OCI-LY3 (cell line): ENCODE measurements around the gene TAF11L10.
"Not testable (repeated sequence)": the region's sequence is repeated elsewhere in the genome, so short reads cannot be mapped to it uniquely, and the experiment has no call there.

Experiments used
- CTCF ChIP-seq: fragments of 200-600, 300-600 bp; sonication (generic); IDR thresholded peaks from 2 replicates; pipeline ENCODE4 v1.5.1; 2014; ENCODE audit warnings: antibody characterized with exemption, low read length, low read depth
- EZH2phosphoT487 ChIP-seq: fragments of 200-600 bp; shearing (Covaris generic); IDR thresholded peaks from 2 replicates; pipeline ENCODE4 v1.6.1; 2018; ENCODE audit warnings: antibody characterized with exemption, mixed run types, low read depth

GRCh38 chr5:17631788-17632187, 34.2 kb upstream of the TAF11L10 start, which contains the start of gene TAF11L13:
- TF ChIP-seq CTCF, EZH2phosphoT487: not testable (repeated sequence)
